Stimulated activated CD4-positive, alpha-beta T cell treated with anti-CD3 and anti-CD28 coated beads, TNF-alpha, amount 100 ng/mL, for 4 hours (primary cell): ENCODE results near the gene MCM7.
"Not testable (repeated sequence)": the region's sequence is repeated elsewhere in the genome, so short reads cannot be mapped to it uniquely, and the experiment has no call there.

Source experiments
- DNase-seq, 3 experiments: peaks; one replicate each; pipeline ENCODE4 v3.0.0-alpha.2; 2020; ENCODE audit warnings: low read depth in 3 of 3

The MCM7 gene

GRCh38 chr7:100101016-100101862 lies at the start of gene MCM7, which contains the start of gene AP4M1:
Gene MCM7, minus strand, starts transcription at chr7:100101397. Its CDS starts 103 bp downstream, at chr7:100101294.
Gene AP4M1, plus strand, starts transcription at chr7:100101643. Its CDS starts 72 bp downstream, at chr7:100101715.
- peak; percentile 90 to 92 (median 90) for DNase-seq

GRCh38 chr7:100148559-100149328 lies 47.5 kb upstream of the MCM7 start, which contains the start of gene LAMTOR4:
Gene LAMTOR4, plus strand, starts transcription at chr7:100148918. Its CDS starts 55 bp downstream, at chr7:100148973.
- DNase-seq: peak; percentile 82 to 97 (median 95)

- DNase-seq: no peak
These were observed 47.0 kb upstream of the MCM7 start for GRCh38 chr7:100148225-100148558.

GRCh38 chr7:100147278-100147677 lies 46.1 kb upstream of the MCM7 start:
- DNase-seq: no peak

GRCh38 chr7:100146350-100146749 lies 45.2 kb upstream of the MCM7 start:
- not testable (repeated sequence) for DNase-seq

GRCh38 chr7:100142461-100142860 lies 41.3 kb upstream of the MCM7 start:
- DNase-seq: no peak

GRCh38 chr7:100141555-100141949 lies 40.4 kb upstream of the MCM7 start:
- no peak for DNase-seq

GRCh38 chr7:100137851-100138760 lies 36.9 kb upstream of the MCM7 start:
- no peak for DNase-seq

GRCh38 chr7:100132697-100133151 lies 31.5 kb upstream of the MCM7 start:
- peak in 2 of 3 experiments; percentile 40 to 46 for DNase-seq

GRCh38 chr7:100132126-100132525 lies 30.9 kb upstream of the MCM7 start:
- no peak for DNase-seq

GRCh38 chr7:100130608-100131453 lies 29.6 kb upstream of the MCM7 start:
- peak; percentile 64 to 74 (median 74) for DNase-seq

GRCh38 chr7:100130220-100130607 lies 29.0 kb upstream of the MCM7 start:
- not testable (repeated sequence) for DNase-seq

GRCh38 chr7:100128637-100128963 lies 27.4 kb upstream of the MCM7 start:
- no peak for DNase-seq

GRCh38 chr7:100127866-100128636 lies 26.9 kb upstream of the MCM7 start:
- DNase-seq: no peak

- DNase-seq: peak; percentile 82 to 83 (median 82)
These were observed 26.0 kb upstream of the MCM7 start, which contains the start of gene MBLAC1 for GRCh38 chr7:100126931-100127865. Gene MBLAC1, plus strand, starts transcription at chr7:100126967. Its CDS starts 429 bp downstream, at chr7:100127396.

- no peak for DNase-seq
These were observed 25.2 kb upstream of the MCM7 start for GRCh38 chr7:100126239-100126930.

GRCh38 chr7:100124301-100125230 lies 23.4 kb upstream of the MCM7 start:
- no peak for DNase-seq
